ENCODE data around the gene SNTG2.

GRCh38 chr2:1209246-1209645, 258.6 kb downstream of the SNTG2 start:
- TF ChIP-seq, protein P1, sequence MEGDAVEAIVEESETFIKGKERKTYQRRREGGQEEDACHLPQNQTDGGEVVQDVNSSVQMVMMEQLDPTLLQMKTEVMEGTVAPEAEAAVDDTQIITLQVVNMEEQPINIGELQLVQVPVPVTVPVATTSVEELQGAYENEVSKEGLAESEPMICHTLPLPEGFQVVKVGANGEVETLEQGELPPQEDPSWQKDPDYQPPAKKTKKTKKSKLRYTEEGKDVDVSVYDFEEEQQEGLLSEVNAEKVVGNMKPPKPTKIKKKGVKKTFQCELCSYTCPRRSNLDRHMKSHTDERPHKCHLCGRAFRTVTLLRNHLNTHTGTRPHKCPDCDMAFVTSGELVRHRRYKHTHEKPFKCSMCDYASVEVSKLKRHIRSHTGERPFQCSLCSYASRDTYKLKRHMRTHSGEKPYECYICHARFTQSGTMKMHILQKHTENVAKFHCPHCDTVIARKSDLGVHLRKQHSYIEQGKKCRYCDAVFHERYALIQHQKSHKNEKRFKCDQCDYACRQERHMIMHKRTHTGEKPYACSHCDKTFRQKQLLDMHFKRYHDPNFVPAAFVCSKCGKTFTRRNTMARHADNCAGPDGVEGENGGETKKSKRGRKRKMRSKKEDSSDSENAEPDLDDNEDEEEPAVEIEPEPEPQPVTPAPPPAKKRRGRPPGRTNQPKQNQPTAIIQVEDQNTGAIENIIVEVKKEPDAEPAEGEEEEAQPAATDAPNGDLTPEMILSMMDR (IDR thresholded peaks at IDR 0.05), result no peak
- TF ChIP-seq POLR2A (IDR thresholded peaks at IDR 0.05), result no peak
- no peak for TF ChIP-seq POLR2AphosphoS5 (IDR thresholded peaks at IDR 0.05)

Data from prostate gland (tissue), 2 donors.